Spleen (tissue), 11 donors: ENCODE results near the gene MFF. TPM values are rescaled to one million over a fixed set of nuclear protein-coding genes. Genes with fewer than 3 reads are reported as not detected.

Source experiments
- DNase-seq: peaks from one replicate; pipeline ENCODE4 v3.0.0-alpha.2; 2020
- H3K27ac ChIP-seq, 8 donors: fragments of 200-600 bp; sonication (generic) in 7 of 8; 1 replicate in 4 of 8; 2 replicates in 4 of 8; pipeline versions ENCODE4 v1.5.0 to v1.8.0; 2016 to 2021; ENCODE audit warnings: inconsistent platforms in 4 of 8, mild to moderate bottlenecking in 4 of 8, moderate library complexity in 1 of 8
- H3K27me3 ChIP-seq, 7 donors: fragments of 200-600 bp; sonication (generic) in 6 of 7; replicated peaks in 1 of 7; 1 replicate in 4 of 7; 2 replicates in 3 of 7; pipeline versions ENCODE4 v1.5.0 to v1.8.0; 2016 to 2021; ENCODE audit warnings: inconsistent platforms in 3 of 7, mild to moderate bottlenecking in 1 of 7
- H3K36me3 ChIP-seq, 6 donors: fragments of 200-600 bp; sonication (generic) in 5 of 6; 1 replicate in 4 of 6; 2 replicates in 2 of 6; pipeline versions ENCODE4 v1.5.0 to v1.8.0; 2016 to 2021; ENCODE audit warnings: inconsistent platforms in 2 of 6
- H3K4me1 ChIP-seq, 6 donors: fragments of 200-600 bp; sonication (generic) in 5 of 6; 1 replicate in 3 of 6; 2 replicates in 3 of 6; pipeline versions ENCODE4 v1.5.0 to v1.8.0; 2016 to 2021; ENCODE audit warnings: inconsistent platforms in 3 of 6
- H3K4me3 ChIP-seq, 8 donors: fragments of 200-600 bp; sonication (generic) in 7 of 8; 1 replicate in 4 of 8; 2 replicates in 4 of 8; pipeline versions ENCODE4 v1.5.0 to v1.8.0; 2016 to 2021; ENCODE audit warnings: inconsistent platforms in 4 of 8, mild to moderate bottlenecking in 4 of 8, moderate library complexity in 2 of 8
- H3K9me3 ChIP-seq, 8 donors: fragments of 200-600 bp; sonication (generic) in 7 of 8; 1 replicate in 4 of 8; 2 replicates in 4 of 8; pipeline versions ENCODE4 v1.5.0 to v1.8.0; 2016 to 2021; ENCODE audit warnings: inconsistent platforms in 4 of 8
- CTCF ChIP-seq, 11 experiments: fragments of 200-600 bp in 7 of 11; fragments of 450-650 bp in 4 of 11; sonication (generic) in 4 of 11; IDR thresholded peaks in 8 of 11; conservative IDR thresholded peaks in 3 of 11; 1 replicate in 7 of 11; 2 replicates in 4 of 11; pipeline versions ENCODE4 v1.4.0 to v1.8.0; 2016 to 2021; ENCODE audit warnings: antibody characterized with exemption in 11 of 11, inconsistent platforms in 4 of 11, mild to moderate bottlenecking in 1 of 11
- POLR2A ChIP-seq, 3 donors: fragments of 450-650 bp; IDR thresholded peaks; one replicate each; pipeline ENCODE4 v1.5.1; 2017; ENCODE audit warnings: antibody characterized with exemption in 3 of 3, mild to moderate bottlenecking in 1 of 3
- POLR2AphosphoS5 ChIP-seq, 3 donors: sonication (generic); formaldehyde crosslinking; IDR thresholded peaks; one replicate each; pipeline ENCODE4 v1.5.1; 2017; ENCODE audit warnings: antibody characterized with exemption in 3 of 3
- WGBS, 5 donors: extraction: QIAGEN DNeasy Blood & Tissue Kit in 3 of 5; methylation state at CpG; one replicate each; pipeline versions ENCODE4 v1.1.5 to v1.1.7; 2013 to 2018; 5-methylcytosine and 5-hydroxymethylcytosine counted together
- intact Hi-C: fragments of 100-400 bp; cut with DNase I; formaldehyde crosslinking; loops from one replicate; pipeline ENCODE4 v1.15.0; 2023; ENCODE audit warnings: low total_unique reads
- polyA plus RNA-seq, 3 donors: library from polyadenylated mRNA; stranded (reverse); fragments of 200-250 nt; gene quantifications; one replicate each; pipeline ENCODE4 v1.2.1, GENCODE V29; 2013
- total RNA-seq, 7 donors: library from RNA; depleted of rRNA in 3 of 7; stranded (reverse); fragments of >200 nt in 3 of 7; fragmentation: NEBNext Ultra II Directional in 4 of 7; extraction: Animal tissue kit (Norgen Biotek cat#: 25700) in 4 of 7; gene quantifications; one replicate each; pipeline versions ENCODE4 v1.1.0 to v1.2.1, GENCODE V29; 2016 to 2021
- donor health status: healthy with polysubstance abuse.
- donor health status: DM: no; HTN: no; CAD: no; lungs with moderate emphysema.
- donor health status: DM: no; HTN: no; CAD: no.
- donor health status: Bipolar disorder and iron deficiency.
- donor health status: healthy.
- donor health status: DM: no; HTN: no; CAD: no.
- donor health status: DM: yes; HTN: yes; CAD: no.

Gene MFF
- total and polyA plus RNA-seq, 10 donors, result 59.3 to 134 (median 75.5) TPM

DNA sequence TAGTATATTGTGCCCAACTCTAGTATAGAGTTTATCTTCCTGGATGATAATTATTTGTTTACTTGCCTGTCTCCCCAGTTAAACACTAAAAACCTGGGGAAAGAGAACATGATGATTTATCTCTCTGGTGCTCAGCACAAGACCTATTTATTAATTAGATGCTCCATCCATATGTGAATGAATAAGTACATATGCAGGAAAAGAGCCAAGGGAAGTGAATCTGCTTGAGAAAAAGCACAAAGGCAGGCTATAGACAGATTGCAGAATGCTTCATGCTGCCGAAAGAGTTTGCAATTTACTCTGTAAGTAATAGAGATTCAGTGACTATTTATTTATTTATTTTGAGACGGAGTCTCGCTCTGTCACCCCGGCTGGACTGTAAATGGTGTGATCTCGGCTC, 37.3 kb upstream of the MFF start:
- peaks cover 0 to 5% (median 0%) of the 10 kb centered on the region in 8 donors for H3K9me3 ChIP-seq
- no peak for TF ChIP-seq POLR2A (IDR thresholded peaks at IDR 0.05)
- no peak for TF ChIP-seq POLR2AphosphoS5 (IDR thresholded peaks at IDR 0.05)
- TF ChIP-seq CTCF (IDR thresholded peaks at IDR 0.05 in 8 of 11, conservative IDR thresholded peaks at IDR 0.05 in 3 of 11), result no peak
- no peak for DNase-seq
- intact Hi-C loops, result no loop called here
- H3K27me3 ChIP-seq, result no peaks in the 10 kb centered on the region
- H3K4me3 ChIP-seq, result no peak overlapping the region
- no peaks in the 10 kb centered on the region for H3K4me1 ChIP-seq
- WGBS, 5 donors, result 87 to 98% (median 93%) methylated on average over 5 of the region's 5 CpGs
- H3K36me3 ChIP-seq, result peaks cover 0 to 6% (median 0%) of the 10 kb centered on the region in 6 donors
- H3K27ac ChIP-seq, result no peak overlapping the region

- TF ChIP-seq POLR2AphosphoS5 (IDR thresholded peaks at IDR 0.05) (no peak), CTCF (IDR thresholded peaks at IDR 0.05 in 8 of 11, conservative IDR thresholded peaks at IDR 0.05 in 3 of 11) (no peak), POLR2A (IDR thresholded peaks at IDR 0.05) (no peak)
- no peaks in the 10 kb centered on the region for H3K9me3 ChIP-seq
- no peaks in the 10 kb centered on the region for H3K4me1 ChIP-seq
- intact Hi-C loops, result no loop called here
- no peak overlapping the region for H3K27ac ChIP-seq
- WGBS, 5 donors, result 81 to 90% (median 89%) methylated on average over 3 of the region's 3 CpGs
- no peak for DNase-seq
- no peaks in the 10 kb centered on the region for H3K27me3 ChIP-seq
- no peak overlapping the region for H3K4me3 ChIP-seq
- peaks cover 0 to under 1% (median 0%) of the 10 kb centered on the region in 6 donors for H3K36me3 ChIP-seq
Observed at GRCh38 chr2:227292314-227292713, 32.7 kb upstream of the MFF start.

GRCh38 chr2:227293531-227293930, 31.5 kb upstream of the MFF start:
- Histone ChIP-seq H3K9me3 (no peaks in the 10 kb centered on the region), H3K4me3 (no peak overlapping the region), H3K27ac (no peak overlapping the region), H3K4me1 (no peaks in the 10 kb centered on the region), H3K36me3 (peaks cover 0 to 13% (median 0%) of the 10 kb centered on the region in 6 donors), H3K27me3 (no peaks in the 10 kb centered on the region)
- DNase-seq, result no peak
- TF ChIP-seq POLR2A (IDR thresholded peaks at IDR 0.05) (no peak), POLR2AphosphoS5 (IDR thresholded peaks at IDR 0.05) (no peak), CTCF (IDR thresholded peaks at IDR 0.05 in 8 of 11, conservative IDR thresholded peaks at IDR 0.05 in 3 of 11) (no peak)
- 75 to 91% (median 89%) methylated on average over 4 of the region's 4 CpGs for WGBS, 5 donors
- intact Hi-C loops, result no loop called here

GRCh38 chr2:227295806-227296205, 29.2 kb upstream of the MFF start:
- 93 to 99% (median 95%) methylated on average over 4 of the region's 4 CpGs for WGBS, 5 donors
- intact Hi-C loops, result no loop called here
- no peaks in the 10 kb centered on the region for H3K9me3 ChIP-seq

More at GRCh38 chr2:227295806-227296205, 29.2 kb upstream of the MFF start:
- DNase-seq, result no peak
- TF ChIP-seq POLR2AphosphoS5 (IDR thresholded peaks at IDR 0.05), result no peak
- no peak for TF ChIP-seq CTCF (IDR thresholded peaks at IDR 0.05 in 8 of 11, conservative IDR thresholded peaks at IDR 0.05 in 3 of 11)
- TF ChIP-seq POLR2A (IDR thresholded peaks at IDR 0.05), result no peak
- no peak overlapping the region for H3K4me3 ChIP-seq
- H3K27me3 ChIP-seq, result no peaks in the 10 kb centered on the region
- H3K4me1 ChIP-seq, result no peaks in the 10 kb centered on the region
- no peak overlapping the region for H3K27ac ChIP-seq
- H3K36me3 ChIP-seq, result peaks cover 0 to 16% (median 0%) of the 10 kb centered on the region in 6 donors
